Tibial artery (tissue), 4 donors: ENCODE results near the gene SGCG.
"Not testable (repeated sequence)": the region's sequence is repeated elsewhere in the genome, so short reads cannot be mapped to it uniquely, and the experiment has no call there.

Source experiments
- DNase-seq, 2 donors: peaks; one replicate each; pipeline ENCODE4 v3.0.0-alpha.2; 2019
- H3K27ac ChIP-seq, 2 donors: fragments of 200-600 bp; sonication (generic) in 1 of 2; 1 replicate in 1 of 2; 2 replicates in 1 of 2; pipeline ENCODE4 v1.5.1; 2018 to 2019; ENCODE audit warnings: mild to moderate bottlenecking in 1 of 2
- H3K27me3 ChIP-seq, 2 donors: fragments of 200-600 bp; sonication (generic) in 1 of 2; one replicate each; pipeline versions ENCODE4 v1.5.1 to v1.6.0; 2016 to 2019
- H3K36me3 ChIP-seq, 3 donors: fragments of 200-600 bp; sonication (generic) in 2 of 3; one replicate each; pipeline ENCODE4 v1.5.1; 2016 to 2019; ENCODE audit warnings: mild to moderate bottlenecking in 2 of 3
- H3K4me1 ChIP-seq, 4 donors: fragments of 200-600 bp; sonication (generic) in 2 of 4; 1 replicate in 3 of 4; 2 replicates in 1 of 4; pipeline ENCODE4 v1.5.1; 2016 to 2019
- H3K4me3 ChIP-seq, 2 donors: fragments of 200-600 bp; sonication (generic) in 1 of 2; 1 replicate in 1 of 2; 2 replicates in 1 of 2; pipeline ENCODE4 v1.5.1; 2018 to 2019; ENCODE audit warnings: mild to moderate bottlenecking in 2 of 2
- H3K9me3 ChIP-seq, 3 donors: fragments of 200-600 bp; sonication (generic) in 1 of 3; one replicate each; pipeline ENCODE4 v1.5.1; 2016 to 2019
- intact Hi-C: fragments of 100-400 bp; cut with DNase I; formaldehyde crosslinking; loops from one replicate; pipeline ENCODE4 v1.15.0; 2023; ENCODE audit warnings: low total_unique reads
- TF ChIP-seq, protein P1 (sequence below), 2 experiments: fragments of 200-600 bp in 1 of 2; fragments of 450-650 bp in 1 of 2; IDR thresholded peaks; one replicate each; pipeline ENCODE4 v1.5.1; 2017 to 2019; ENCODE audit warnings: antibody characterized with exemption in 2 of 2, mild to moderate bottlenecking in 1 of 2, moderate library complexity in 1 of 2

Gene SGCG, protein sequence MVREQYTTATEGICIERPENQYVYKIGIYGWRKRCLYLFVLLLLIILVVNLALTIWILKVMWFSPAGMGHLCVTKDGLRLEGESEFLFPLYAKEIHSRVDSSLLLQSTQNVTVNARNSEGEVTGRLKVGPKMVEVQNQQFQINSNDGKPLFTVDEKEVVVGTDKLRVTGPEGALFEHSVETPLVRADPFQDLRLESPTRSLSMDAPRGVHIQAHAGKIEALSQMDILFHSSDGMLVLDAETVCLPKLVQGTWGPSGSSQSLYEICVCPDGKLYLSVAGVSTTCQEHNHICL

DNA sequence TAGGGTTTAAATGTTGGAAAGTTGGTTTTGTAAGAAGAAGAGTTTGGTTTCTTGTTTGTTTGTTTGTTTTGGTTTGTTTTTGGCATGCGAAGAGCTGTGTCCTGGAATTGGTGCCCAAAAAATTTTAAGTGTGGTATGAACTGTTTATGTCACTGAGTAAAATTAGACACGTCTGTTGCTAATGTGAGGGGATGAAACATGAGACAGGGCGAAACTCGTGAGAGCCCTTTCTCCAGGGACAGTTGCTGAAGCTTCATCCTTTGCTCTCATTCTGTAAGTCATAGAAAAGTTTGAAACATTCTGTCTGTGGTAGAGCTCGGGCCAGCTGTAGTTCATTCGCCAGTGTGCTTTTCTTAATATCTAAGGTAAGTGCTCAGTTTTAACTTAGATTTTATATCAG lies at the start of gene SGCG:
SGCG (plus strand) TSS at position 269 of the 400 bp plus-strand sequence. CDS start 22,716 bp downstream, outside the sequence.
- no peaks in the 10 kb centered on the region for H3K27me3 ChIP-seq
- no peaks in the 10 kb centered on the region for H3K4me1 ChIP-seq
- H3K9me3 ChIP-seq: no peaks in the 10 kb centered on the region
- no peak within 1 kb of the TSS for H3K4me3 ChIP-seq
- intact Hi-C loops: no loop called here
- no peaks in the 10 kb centered on the region for H3K36me3 ChIP-seq
- no peak within 1 kb of the TSS for H3K27ac ChIP-seq
- TF ChIP-seq, protein P1, sequence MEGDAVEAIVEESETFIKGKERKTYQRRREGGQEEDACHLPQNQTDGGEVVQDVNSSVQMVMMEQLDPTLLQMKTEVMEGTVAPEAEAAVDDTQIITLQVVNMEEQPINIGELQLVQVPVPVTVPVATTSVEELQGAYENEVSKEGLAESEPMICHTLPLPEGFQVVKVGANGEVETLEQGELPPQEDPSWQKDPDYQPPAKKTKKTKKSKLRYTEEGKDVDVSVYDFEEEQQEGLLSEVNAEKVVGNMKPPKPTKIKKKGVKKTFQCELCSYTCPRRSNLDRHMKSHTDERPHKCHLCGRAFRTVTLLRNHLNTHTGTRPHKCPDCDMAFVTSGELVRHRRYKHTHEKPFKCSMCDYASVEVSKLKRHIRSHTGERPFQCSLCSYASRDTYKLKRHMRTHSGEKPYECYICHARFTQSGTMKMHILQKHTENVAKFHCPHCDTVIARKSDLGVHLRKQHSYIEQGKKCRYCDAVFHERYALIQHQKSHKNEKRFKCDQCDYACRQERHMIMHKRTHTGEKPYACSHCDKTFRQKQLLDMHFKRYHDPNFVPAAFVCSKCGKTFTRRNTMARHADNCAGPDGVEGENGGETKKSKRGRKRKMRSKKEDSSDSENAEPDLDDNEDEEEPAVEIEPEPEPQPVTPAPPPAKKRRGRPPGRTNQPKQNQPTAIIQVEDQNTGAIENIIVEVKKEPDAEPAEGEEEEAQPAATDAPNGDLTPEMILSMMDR (IDR thresholded peaks at IDR 0.05): no peak
- DNase-seq: no peak

DNA sequence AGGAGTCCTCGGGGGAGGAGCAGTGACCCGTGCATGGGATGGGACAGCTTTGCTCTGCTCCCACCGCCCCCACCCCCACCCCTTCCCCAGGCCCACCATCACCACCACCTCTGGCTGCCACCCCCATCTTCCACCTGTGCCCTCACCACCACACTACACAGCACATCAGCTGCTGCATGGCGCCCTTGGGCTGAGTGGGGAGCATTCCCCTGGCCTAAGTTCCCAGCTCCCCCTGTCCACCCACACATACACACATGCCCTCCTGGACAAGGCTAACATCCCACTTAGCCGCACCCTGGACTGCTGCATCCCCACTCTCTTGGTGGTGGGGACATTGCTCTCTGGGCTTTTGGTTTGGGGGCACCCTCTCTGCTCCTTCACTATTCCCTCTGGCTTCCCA lies 46.2 kb upstream of the SGCG start:
- H3K27ac ChIP-seq: no peak overlapping the region
- no peak for DNase-seq
- H3K4me3 ChIP-seq: no peak overlapping the region
- no peaks in the 10 kb centered on the region for H3K9me3 ChIP-seq
- H3K27me3 ChIP-seq: no peaks in the 10 kb centered on the region
- no peaks in the 10 kb centered on the region for H3K36me3 ChIP-seq
- intact Hi-C loops: no loop called here
- TF ChIP-seq, protein P1 (IDR thresholded peaks at IDR 0.05): no peak
- H3K4me1 ChIP-seq: no peaks in the 10 kb centered on the region

DNA sequence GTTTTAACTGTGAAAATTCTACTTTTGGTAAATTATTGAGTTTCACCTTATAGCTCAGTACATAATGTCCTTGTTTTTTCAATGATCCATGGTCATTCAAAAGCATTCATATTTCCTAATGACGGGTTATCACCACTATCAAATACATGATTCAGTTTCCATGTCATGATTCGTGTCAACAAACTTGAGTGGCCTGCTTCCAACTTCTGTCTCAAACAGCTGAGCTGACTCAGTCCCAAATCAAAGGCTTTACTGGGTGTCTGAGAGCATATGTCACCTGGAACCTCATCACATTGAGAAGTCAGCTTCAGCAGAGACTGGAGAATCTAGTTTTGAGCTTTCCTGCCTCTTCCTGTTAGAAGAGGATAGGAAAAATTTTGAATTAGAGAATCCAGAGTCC lies 40.3 kb upstream of the SGCG start:
- Histone ChIP-seq H3K4me1 (no peaks in the 10 kb centered on the region), H3K27ac (no peak overlapping the region), H3K36me3 (no peaks in the 10 kb centered on the region), H3K4me3 (no peak overlapping the region), H3K27me3 (no peaks in the 10 kb centered on the region), H3K9me3 (peaks cover 0 to 4% (median 0%) of the 10 kb centered on the region in 3 donors)
- intact Hi-C loops: no loop called here
- no peak for DNase-seq
- TF ChIP-seq, protein P1 (IDR thresholded peaks at IDR 0.05): no peak

DNA sequence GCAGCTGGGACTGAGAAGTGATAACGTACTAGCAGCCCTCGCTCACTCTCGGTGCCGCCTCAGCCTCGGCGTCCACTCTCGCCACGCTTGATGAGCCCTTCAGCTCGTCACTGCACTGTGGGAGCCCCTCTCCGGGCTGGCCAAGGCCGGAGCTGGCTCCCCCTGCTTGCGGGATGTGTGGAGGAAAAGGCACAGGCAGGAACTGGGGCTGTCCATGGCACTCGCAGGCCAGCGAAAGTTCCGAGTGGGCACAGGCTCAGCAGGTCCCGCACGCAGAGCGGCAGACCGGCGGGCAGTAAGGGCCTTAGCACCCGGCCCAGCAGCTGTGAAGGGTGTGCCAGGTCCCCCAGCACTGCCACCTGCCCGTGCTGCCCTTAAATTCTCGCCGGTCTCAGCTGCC lies 38.8 kb upstream of the SGCG start:
- Histone ChIP-seq H3K4me1 (no peaks in the 10 kb centered on the region), H3K4me3 (no peak overlapping the region), H3K9me3 (peaks cover 0 to 4% (median 0%) of the 10 kb centered on the region in 3 donors), H3K36me3 (no peaks in the 10 kb centered on the region), H3K27ac (no peak overlapping the region), H3K27me3 (no peaks in the 10 kb centered on the region)
- intact Hi-C loops: no loop called here
- TF ChIP-seq, protein P1 (IDR thresholded peaks at IDR 0.05): no peak
- DNase-seq: no peak

DNA sequence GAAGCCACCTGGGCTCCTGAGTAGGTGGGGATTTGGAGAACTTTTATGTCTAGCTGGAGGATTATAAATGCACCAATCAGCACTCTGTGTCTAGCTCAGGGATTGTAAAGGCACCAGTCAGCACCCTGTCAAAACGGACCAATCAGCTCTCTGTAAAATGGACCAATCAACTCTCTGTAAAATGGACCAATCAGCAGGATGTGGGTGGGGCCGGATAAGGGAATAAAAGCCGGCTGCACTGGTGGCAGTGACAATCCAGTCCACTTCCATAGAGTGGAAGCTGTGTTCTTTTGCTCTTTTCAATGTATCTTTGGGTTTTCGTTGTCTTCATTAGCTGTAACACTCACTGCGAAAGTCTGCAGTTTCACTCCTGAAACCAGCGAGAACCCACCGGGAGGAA lies 38.2 kb upstream of the SGCG start:
- H3K4me3 ChIP-seq, H3K4me1 ChIP-seq, H3K27me3 ChIP-seq, DNase-seq, H3K9me3 ChIP-seq, intact Hi-C loops, H3K36me3 ChIP-seq, H3K27ac ChIP-seq: not testable (repeated sequence)

DNA sequence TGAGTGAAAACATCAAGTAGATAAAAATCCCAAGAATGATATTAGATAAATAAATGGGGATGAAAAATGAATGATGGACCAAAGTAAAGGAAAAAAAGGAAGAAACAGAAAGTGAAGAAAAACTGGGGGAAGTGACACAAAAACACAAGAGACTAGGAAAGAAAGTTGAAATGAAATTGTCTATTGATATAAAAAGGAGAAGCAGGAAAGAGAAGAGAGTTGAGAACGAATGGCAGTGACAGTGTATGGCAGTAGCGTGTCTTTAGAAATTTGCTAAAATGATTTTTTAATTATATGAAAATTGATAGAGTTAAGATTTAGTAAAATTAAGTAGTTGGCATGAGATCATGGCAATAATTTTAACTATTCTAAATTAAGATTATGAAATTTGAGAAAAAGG lies 36.3 kb upstream of the SGCG start:
- no peaks in the 10 kb centered on the region for H3K36me3 ChIP-seq
- no peak overlapping the region for H3K4me3 ChIP-seq
- no peak for DNase-seq
- H3K9me3 ChIP-seq: peaks cover 0 to 4% (median 0%) of the 10 kb centered on the region in 3 donors
- intact Hi-C loops: no loop called here
- no peak overlapping the region for H3K27ac ChIP-seq
- no peaks in the 10 kb centered on the region for H3K27me3 ChIP-seq
- TF ChIP-seq, protein P1 (IDR thresholded peaks at IDR 0.05): no peak
- H3K4me1 ChIP-seq: no peaks in the 10 kb centered on the region
